ENCODE measurements around the gene SLC15A5.

GRCh38 chr12:16211731-16212130, 65.8 kb downstream of the SLC15A5 start:
- TF ChIP-seq CTCF (IDR thresholded peaks at IDR 0.05) (no peak), POLR2AphosphoS5 (IDR thresholded peaks at IDR 0.05) (no peak), POLR2A (IDR thresholded peaks at IDR 0.05) (no peak), EP300 (IDR thresholded peaks at IDR 0.05) (no peak)

Data from suprapubic skin (tissue), 4 donors.